GM19467 (cell line): ENCODE results near the gene SSH3.

Experiments used
- ATAC-seq: cut with Tn5 transposase; IDR thresholded peaks from one replicate; pipeline ENCODE4 v1.9.1; 2021; ENCODE audit warnings: mild to moderate bottlenecking, moderate library complexity; ENCODE audit not compliant: unreplicated experiment

SSH3 gene

GRCh38 chr11:67344264-67344663 is 40.9 kb downstream of the SSH3 start:
- no peak for ATAC-seq

GRCh38 chr11:67345247-67345919 is 42.1 kb downstream of the SSH3 start:
- ATAC-seq: no peak

DNA sequence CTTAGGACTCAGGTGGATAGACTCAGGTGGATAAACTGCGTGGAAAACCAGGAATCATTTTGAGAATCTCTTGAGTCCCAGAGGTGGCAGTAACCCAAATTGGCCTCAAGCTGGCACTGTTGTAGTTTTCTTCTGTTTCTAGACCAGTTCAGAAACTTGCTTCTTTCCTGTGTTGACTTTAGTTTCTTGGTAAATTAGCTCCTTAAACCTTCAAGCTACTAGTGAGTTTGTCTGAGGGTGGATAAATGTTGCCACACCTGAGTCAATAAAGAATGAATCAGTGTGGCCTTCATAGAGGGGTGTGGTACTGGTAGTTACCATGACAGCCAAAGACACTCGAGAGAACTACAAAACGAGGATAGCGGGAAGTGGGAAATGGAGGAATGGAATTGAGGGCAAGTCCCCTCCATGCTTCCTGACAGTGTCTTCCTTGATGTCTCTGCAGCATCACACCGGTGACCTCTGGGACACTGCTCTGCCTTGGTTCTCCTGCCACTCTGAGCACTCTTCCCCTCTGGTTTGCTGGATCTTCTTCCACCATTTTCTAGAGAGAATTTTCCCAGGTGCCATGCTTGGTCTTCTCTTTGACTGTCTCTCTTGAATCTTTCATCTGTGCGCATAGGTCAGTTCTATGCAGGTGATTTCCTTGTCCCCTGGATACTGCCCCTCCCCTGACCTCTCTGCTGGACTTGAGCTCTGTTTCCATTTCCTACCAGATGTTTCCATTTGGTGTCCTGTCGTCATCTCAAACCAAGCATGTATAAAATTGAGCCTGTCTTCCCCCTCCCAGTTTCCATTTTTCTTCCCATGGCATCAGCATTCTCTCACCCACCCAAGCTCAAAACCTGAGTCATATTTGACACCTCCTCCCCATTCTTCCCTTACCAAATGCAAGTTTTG is 42.8 kb downstream of the SSH3 start:
- ATAC-seq: no peak

DNA sequence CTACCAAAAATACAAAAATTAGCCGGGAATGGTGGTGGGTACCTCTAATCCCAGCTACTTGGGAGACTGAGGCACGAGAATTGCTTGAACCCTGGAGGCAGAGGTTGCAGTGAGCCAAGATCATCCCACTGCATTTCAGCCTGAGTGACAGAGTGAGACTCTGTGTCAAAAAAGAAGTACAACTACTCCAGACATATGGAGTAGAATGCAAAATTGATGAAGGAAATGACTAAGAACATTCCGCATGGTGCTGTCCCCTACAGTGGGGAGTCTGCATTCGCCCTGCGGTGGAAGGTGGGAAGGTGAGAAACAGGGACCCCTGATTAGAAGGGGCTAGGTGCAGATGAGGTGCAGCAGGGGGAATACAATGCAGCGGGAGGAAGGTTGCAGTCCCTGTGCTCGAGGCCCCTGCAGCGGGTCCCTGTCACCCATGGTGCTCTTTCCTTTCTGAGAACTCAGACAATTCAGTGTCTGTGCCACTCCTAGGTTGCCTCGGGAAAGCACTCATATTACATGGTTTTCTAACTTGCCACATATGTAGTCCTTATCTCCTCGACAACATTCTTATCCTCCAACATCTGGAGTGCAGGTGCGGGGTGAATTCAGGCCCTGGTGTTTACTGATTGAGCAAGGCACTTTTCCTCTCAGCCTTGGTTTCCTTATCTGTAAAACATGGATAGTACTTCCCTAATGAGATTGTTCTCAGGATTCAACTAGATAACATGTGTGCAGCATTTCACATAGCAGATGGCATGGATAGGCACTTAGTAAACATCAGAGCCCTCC is 44.8 kb downstream of the SSH3 start:
- ATAC-seq: no peak

DNA sequence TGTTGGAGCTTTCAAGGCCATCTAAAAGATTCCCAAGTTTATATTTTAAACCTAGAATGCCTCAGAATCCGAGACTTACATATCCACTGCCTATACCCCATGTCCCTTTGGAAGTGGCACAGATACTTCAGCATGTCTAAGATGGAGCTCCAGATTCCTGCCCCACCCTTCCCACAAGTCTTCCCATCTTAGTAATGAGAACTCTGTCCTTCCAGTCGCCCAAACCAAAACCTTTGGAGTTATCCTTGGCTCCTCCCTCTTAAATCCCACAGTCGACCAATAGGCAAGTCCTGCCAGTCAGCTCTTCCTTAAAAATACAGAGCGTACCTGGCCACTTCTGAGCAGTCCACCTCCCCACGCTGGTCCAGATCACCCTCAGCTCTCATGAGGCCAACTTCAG is 45.7 kb downstream of the SSH3 start:
- no peak for ATAC-seq

DNA sequence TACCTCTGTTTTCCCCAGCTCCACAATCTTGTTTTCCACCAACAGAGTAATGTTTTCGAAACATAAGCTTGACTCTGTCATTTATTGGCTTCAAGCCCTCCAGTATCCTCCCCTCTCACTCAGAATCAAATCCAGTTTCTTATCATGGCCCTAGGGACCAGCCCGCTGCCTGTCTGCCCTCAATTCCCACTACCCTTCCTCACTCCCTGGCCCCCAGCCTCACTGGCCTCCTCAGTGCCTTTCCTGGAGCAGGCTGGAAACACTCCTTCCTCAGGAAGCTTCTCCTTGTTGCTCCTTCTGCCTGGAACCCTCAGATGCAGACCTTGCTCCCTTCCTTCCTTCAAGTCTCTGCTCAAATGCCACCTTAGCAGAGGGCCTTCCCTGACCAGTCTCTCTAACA is 46.1 kb downstream of the SSH3 start:
- no peak for ATAC-seq

DNA sequence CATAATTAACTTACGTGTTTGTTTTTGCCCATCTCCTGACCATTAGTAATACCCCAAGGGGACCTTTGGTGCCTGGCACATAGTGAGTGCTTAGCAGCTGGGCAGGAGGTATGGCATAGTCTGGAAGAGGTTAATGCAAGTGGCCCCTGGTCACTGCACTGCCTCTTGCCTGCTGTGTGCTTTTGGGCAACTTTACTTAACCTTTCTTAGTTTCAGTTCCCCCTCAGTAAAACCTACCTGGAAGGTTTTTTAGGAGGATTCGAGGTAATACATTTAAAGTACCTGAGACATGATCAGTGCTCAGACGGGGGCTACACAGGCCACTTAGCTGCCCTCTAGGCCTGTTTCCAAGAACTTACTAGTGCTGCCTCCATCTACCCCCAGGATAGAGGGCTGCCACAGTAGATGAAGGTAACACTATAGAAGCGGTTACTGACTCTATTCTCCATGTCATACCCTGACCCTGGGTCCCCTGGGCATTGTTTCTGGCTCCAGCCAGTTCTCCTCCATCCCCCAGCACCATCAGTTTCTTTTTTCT is 46.7 kb downstream of the SSH3 start:
- ATAC-seq: no peak

DNA sequence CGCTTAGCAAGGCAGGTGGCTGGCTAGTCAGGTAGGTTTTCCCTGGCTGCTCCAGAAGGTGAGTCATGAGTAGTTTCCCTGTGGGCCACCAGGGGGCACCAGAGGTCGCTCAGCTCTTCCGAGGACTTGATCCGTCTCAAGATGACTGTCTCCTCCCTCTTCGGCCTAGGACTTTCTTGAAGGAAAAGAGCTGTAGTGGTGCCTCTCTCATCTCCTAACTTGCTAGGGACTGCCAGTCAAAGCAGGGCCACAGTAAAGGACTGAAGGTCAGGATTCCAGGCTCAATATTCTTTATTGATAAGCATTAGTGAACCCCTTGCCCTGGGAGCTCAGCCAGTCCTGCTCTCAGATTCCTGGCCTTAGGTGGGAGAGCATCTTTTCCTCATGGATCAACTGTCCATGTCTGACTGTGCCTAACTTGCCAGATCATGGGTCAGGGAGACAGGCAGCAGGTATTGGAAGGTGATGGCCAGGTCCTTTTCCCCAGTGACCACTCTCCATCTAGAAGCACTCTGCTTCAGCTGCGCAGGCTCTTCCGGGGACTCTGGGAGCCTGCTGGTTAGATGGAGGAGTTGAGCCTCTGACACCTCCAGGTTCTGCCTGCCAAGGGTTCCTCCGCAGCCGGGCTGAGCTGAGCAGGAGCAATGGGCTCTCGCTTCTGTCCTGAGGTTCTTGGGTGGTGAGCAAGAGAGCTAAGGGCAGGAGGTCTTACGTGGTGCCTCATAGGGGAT is 48.1 kb downstream of the SSH3 start:
- ATAC-seq: no peak

DNA sequence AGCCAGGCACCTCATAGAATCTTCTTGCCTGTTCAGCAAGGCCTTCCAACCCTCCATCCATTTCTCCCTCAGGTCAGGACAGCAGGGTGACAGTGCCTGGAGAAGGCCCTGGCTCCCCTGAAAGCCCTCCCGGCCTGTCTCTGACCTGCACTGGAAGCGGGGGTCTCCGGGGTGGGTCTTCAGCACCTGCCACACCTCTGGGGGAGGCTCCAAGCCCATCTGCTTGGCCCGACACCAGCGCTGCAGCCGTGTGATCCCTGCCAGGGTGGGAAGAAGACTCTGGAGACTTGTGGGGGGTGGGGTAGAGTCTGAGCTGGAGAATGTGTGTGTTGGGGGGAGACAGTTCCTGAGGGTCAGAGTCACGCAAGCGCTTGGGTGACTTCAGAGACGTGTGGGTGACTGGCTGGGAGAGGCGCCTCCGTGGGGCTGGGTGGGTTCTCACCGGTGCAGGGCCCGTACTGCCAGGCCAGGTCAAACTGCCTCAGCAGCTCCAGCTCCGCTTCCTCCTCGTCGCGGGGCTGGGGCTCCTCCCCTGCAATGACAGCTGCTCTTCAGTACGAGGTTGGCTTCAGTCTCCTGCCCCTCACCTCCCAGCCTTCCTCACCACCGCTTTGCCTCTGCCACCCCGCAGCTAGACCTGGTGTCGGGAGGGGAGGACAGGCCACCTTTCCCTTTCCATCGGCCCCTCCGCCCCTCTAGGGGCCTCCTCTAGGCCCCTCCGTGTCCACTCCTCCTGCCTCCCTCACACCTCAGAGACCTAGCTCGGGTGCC is 49.4 kb downstream of the SSH3 start:
- ATAC-seq: peak; percentile 10

GRCh38 chr11:67353317-67354074 is 50.2 kb downstream of the SSH3 start, which contains the start of gene POLD4:
TSS of gene POLD4 (minus strand) at chr11:67353546. CDS start at chr11:67353399, 147 bp downstream.
- ATAC-seq: peak; percentile 59

GRCh38 chr11:67354075-67355022 is 51.0 kb downstream of the SSH3 start:
- ATAC-seq: no peak

- no peak for ATAC-seq
Measured at GRCh38 chr11:67355023-67355793, 51.9 kb downstream of the SSH3 start.

GRCh38 chr11:67355794-67356386 is 52.6 kb downstream of the SSH3 start:
- no peak for ATAC-seq

DNA sequence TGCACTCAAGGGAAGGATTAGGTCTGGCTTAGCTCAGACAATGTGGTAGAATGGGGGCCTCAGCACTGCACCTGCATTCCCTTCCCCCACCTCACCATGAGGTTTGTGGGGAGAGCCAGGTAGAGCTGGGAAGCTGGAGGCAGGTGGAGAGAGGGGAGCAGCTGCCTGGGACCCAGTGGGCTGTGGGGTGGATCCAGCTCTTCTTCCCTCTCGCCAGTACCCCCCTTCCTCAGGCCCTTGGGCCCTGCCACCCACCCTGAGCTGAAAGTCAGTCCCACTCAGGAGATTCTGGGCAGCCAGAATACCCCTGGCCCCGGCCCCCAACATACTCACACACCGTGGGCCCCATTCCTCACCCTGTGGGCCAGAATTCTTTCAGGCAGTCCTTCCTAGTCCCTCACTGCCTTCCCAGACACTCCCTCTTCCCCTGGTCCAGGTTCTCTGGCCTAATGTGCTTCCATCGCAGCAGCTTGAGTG is 53.1 kb downstream of the SSH3 start:
- ATAC-seq: no peak

- ATAC-seq: no peak
Measured at GRCh38 chr11:67356864-67357561, 53.7 kb downstream of the SSH3 start.
